HG03159 (cell line): ENCODE measurements around the gene G0S2.
A peak's percentile ranks its signal among the peaks of the same experiment; 100 is the strongest.

ENCODE experiments used
- ATAC-seq: cut with Tn5 transposase; IDR thresholded peaks from one replicate; pipeline ENCODE4 v1.9.1; 2021; ENCODE audit warnings: mild to moderate bottlenecking, moderate library complexity; ENCODE audit not compliant: unreplicated experiment

Gene G0S2

DNA sequence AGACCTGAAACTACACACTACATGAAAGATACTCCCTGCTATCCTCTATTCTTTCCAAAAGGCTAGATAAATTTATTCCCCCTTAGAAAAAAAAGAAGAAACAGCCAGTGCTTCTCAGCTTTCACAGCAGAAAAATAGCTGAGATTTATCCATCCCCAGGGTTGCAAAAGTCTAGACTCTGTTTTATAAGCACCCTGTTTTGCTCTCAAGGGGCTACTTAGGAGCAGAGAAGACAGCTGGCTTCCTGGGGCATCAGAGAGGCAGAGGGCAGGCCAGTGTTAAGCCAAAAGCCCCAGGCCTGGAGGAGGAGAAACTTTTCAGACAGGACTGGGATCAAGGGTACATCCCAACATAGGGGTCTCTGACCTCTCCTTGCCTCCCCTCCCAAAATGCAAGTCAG, 26.9 kb upstream of the G0S2 start:
- no peak for ATAC-seq

DNA sequence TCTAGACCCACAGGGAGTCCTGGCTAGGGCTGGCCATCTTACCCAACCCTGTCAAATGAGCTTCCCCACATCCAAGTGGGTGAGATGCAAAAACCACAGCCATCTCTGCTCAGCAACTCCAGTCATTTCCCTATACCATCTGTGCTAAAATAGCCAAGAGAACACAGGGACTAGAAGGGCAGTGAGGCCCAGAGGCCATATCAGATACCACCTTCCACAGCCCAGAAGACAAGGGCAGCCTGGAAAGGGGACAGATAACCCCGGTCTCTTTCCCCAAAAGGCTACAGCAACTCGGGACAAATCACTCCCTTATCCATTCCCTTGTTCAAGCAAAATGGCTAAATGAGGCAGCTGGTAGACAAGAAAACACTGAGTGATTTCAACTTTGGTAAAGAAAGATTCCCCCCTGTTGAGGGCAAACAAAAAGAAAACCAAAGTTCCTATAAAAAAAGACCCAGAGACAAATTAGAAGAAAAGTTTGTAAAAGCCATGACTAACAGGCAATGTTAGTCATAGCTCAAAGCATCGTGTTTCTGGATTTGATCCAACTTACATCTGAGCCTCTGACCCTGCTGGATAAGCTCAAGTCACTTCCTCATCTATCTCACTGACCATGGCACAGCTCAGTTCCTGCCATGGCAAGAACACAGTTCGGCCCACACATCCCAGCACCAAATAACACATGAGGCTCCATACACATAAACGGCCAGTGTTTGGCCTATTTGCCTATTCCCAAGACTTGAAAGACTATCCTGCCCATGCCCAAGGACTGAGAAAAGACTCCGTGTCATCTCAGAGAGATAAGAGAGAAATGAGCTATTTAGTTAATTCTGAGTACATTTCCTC, 26.1 kb upstream of the G0S2 start:
- ATAC-seq, result no peak

DNA sequence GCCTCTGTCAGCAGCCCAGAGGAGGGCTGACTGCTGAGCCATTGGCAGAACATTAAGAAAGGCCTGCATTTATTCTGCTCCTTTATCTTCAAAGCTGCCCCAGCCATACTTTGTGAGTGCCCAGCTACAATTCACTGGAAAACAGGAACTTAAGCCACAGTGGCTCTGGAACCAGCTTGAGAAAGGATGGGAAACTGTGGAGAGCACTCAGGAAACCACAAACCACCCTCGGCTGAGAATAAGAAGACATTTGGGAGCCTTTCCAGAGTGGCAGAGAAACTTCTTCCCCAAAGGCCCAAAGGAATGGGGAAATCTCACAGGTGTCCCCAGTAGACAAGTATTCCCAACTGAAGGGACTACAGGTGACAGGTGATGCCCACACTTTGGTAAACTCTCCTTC, 24.8 kb upstream of the G0S2 start:
- ATAC-seq, result no peak

DNA sequence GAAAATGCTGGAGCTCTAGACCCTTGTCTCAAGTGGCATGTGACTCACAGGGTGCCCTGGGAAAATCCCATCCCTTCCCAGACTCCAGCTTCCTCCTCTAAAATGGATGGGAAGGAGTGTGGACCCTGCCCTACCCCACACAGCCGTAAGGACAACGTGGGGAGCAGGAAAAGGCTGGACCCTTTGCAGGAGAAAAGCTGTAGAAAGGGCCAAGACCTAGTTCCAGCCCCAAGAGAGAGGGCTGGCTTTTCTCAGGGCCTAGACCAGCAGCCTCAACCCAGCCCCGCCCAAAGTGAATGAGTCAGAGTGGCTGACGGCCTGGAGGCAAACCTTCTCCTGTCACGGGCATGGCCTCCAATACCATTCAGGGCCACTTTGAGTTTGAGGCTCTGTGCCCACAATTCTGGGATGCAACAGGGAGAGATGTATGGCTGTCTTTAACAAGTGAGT, 24.0 kb upstream of the G0S2 start:
- ATAC-seq, result peak; percentile 64

DNA sequence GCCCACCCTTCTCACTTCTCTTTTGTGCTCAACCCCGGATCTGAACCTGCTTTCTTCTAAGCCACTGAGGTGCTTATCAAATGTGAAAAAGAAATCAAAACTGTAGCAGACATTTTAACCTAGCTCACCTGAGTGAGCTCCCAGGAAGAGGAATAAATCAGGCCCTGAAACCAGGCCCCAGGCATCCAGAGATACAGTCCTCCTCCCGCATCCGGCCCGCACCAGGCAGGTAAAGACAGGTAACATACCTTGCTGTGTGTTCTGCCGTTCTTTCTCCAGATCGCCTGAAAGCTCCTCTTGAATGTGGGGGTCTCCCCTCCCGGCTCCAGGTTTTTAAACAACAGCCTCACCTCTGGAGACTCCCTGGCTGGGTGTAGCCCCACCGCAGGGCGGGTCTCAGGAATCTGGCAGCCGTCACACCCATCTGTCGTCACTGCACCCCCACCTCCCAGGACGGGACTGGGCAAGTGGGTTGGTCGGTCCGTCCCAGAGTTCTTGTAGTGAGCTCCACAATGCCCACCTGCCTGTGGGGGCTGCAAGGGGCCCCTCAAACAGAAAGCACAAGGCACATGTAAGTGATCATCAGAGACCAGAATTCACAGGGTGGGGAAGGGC, 23.0 kb upstream of the G0S2 start, which contains the start of gene LAMB3:
Gene LAMB3, minus strand, starts transcription at position 305 of the 615 bp plus-strand sequence. CDS start 1,481 bp downstream, outside the sequence.
- ATAC-seq, result no peak

DNA sequence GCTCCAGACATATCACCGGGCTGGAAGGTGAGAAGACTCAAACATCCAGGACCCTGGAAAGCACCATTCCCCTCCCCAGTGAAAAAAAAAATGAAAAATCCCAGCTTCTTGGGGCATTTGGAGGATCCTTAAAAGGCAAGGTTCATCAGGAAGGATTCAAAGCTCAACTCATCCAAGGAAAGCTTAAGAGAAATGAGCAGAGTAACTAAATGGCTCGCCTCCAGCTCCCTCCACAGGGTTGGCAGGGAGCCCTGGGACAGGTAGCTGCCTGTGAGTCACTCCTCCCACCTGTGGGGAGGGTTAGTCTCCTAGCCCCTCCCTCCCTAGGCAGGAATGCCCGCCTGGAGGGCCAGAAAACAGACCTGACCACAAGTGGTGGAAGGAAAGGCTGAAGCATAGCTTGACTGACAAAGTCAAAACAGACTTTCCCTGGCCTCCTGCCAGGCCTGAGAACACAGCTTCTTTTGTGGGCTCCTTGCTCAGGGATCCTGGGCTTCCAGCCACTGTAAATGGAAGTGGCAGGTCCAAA, 22.3 kb upstream of the G0S2 start:
- no peak for ATAC-seq

DNA sequence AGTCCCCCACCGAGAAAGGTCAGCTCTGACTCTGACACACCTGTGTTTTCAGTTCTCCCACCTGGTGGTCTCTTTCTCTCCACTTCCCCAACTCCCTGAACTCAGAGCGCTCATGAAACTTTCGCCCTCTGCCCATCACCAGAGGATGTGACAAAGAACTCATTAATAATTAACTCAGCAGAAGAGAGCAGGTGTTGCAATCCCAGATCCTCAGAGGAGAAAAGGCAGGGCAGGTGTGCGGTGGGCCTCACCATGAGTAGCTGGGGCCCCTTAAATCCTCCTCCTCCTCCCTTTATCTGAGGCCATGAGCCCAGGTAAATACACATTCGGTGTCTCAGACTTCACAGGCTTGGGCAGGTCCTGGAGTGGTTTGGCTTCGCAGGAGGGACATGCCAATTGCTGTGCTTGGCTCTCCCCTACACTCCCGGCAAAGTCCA, 21.3 kb upstream of the G0S2 start:
- ATAC-seq, result no peak

DNA sequence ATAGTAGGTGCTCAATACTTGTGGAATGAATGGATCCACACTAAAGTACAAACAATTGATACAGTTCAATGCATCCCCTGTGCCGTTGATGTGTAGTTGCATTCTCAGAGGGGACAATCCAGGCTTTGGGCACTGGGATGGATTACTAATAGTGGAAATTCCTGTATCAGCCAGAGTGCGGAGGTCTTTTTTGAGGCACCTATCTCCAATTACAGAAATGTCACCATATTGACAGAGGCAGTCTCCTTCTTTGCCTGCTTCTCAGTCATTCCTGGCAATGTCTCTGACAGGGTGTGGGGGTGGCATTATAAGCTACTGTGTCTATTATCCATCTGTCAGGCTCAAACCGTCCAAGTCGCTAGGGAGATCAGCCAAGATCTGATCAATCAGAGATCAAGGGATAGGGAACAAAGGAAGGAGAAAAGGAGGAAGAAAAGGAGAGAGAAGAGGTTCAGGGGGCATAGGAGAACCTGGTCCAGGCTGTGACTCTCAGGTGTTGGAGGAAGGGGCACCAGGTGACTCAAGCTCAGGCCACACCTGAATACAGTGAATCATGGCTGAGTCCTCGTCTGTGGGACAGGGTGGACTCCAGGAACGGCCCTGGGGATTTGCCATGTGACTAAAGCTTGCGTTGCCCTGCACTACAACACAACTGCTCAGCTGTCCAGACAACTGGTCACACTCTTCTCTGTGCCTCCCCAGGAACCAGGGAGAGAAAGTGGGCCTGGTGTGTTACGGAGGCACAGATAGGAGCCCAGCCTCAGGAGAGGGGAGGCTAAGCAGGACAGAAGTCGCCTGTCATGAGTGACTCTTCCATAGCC, 19.6 kb upstream of the G0S2 start:
- ATAC-seq, result no peak

DNA sequence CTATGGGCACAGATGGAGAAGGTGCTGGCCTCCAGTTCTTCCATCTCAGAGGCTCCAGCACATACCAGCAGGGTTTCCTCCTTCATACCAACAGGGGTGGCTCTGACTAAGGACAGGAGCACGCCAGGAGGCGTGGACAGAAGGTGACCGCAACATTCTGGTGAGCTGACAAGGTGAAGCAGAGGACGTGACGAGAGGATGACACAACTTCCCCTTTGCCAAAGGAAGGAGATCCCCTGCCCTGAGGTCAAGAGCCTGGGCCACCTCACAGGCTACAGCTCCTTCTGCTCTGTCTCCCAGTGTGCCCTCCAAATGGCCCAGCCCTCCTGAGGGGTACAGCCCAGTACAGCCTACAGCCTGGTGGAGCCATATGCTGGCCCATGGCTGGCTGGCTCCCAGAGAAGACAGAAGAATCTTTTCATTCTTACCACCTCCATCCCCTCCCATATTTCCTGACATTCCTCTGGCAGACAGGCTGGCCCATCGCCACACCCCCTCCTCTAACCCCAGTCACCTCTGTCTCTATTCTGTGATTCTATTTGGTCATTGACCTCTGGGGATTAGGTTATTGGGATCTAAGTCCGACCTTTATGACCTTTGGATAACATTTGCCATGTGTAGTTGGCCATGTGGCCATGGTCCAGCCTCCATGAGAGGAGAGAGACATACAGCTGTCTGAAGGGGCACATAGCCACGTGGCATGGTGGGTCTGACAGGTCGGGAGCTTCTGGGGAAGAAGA, 17.9 kb upstream of the G0S2 start:
- ATAC-seq, result no peak

DNA sequence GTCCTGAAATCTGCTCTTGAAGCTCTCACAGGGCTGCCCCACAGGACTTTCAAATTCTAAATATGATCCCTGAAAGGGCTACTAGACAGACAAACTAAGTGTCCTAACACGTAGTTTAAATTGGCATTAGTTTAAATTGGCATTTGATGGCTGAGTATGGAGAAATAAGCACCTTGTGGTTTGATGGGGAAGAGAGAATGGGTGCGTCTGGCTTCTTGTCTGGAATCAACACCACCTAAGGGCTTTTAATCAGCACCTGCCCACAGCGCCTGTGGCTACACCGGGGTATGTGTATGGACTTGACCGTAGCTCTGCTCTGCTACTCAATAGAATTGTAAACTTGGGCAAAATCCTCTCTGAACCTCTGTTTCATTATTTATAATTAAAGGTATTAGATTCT, 17.3 kb upstream of the G0S2 start:
- ATAC-seq, result no peak

DNA sequence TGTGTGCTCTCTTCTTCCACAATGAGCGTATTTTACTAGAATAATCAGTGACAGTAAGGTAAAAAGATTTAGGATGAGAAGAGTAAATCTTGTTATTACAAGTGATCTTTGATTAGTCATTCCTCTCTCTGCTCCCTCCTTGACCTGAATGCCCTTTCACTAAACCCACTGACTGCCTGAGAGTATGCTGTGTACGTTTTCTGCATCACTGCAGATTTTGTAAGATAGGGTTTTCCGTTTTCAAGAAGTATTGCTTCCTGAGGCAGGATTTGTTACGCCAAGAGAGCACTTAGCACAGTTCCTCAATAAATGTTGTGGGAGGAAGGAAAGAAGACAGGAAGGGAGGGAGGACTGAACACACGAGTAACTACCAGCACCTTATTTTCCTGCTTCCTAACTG, 15.3 kb upstream of the G0S2 start:
- peak; percentile 94 for ATAC-seq

DNA sequence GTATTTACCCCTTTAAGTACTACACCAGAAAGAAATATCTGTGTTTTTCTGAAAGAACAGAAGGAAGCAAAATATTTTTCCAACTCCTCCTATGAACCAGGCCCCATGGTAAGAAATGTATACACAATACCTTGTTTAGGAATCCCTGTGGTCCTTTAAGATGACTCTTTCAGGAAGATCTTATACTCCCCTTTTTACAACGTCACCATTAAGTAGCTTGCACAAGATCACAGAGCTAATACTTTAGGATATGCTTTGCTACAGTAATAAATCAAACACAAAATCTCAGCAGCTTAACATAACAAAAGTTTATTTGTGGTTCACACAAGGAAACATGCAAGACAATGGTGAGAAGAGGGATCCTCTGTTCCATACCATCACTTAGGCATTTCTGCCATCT, 14.1 kb upstream of the G0S2 start:
- no peak for ATAC-seq

DNA sequence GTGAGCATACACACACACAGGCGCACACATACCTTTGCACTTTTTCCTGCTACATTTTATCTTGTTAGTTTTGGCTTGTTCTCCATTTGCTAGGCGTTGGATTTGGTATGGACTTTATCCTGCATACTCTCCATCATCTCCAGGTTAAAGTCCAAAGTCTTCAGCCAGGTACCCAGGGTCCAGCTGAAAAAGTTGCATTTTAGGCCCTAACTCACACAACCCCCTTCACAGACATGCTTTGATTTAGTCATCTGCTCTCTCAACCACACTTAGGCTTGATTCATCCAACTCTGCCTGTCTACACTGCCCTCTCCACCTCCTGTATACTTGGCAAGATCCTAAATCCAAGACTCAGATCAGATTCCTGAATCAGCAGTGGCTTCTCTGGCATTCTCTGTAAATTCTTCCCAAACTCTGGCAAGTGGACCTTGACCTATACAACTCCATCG, 12.3 kb upstream of the G0S2 start:
- ATAC-seq, result no peak

DNA sequence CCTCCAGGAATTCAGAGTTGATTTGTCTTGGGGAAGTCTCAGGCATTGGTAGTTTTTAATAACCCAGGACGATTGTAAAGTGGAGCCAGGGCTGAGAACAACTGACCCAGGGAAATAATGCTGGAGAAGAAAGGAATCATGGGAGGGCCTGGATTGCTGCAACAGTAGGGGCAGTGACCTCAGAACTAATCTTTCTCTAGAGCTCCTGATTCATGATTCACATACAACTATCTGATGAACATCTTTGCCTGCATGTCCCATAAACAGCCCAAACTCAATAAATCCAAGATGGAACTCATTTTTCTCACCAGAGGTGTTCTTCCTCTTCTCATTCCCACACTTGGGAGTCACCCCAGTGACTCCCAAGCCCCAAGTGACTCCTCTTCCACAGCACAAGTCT, 8.1 kb upstream of the G0S2 start:
- no peak for ATAC-seq

DNA sequence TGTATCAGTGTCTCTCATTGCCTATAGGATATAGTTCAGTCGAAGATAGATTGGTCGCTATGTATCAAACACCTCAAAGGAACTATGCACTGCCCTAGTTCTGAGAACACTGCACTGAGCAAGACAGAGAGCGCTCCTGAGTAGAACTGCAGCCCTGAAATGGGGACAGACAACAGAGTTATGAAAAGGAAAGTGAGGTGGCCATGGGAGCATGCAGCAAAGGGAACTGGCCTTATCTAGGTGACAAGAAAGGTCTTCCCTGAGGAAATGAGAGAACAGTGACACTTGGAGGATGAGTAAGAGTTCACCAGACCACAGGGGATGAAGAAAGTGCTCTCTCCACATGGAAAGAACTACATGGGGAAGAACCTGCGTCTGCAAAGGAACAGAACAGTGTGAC, 7.5 kb upstream of the G0S2 start:
- no peak for ATAC-seq

DNA sequence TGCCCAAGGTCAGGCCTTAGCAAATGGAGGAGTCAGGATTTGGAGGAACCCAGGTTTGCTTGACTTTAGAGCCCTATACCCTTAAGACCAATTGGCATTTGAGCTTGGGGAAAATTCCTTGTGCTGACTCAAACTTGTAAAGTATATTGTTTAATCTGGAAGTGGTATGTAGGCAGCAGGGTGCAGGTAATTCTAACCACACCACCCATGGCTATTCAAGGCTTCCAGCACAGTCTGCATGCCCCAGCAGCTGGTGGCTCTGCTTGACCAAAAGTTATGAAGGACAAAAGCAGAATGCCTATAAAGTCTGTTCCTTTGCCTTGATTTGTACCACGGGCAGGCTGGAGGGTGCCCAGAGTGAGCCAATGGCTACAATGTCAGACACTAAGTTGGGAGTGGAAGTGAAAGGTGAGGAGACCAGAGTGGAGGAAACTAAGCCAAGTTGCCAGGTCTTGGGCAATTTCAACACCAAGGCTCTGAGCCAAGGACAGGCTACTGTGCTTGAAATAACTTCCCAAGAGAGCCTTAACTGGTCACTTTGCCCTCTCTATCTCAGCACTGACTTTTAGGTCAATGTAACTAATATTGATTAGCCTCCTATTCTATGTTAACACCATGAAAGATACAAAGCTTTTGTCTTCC, 4.7 kb upstream of the G0S2 start:
- no peak for ATAC-seq

DNA sequence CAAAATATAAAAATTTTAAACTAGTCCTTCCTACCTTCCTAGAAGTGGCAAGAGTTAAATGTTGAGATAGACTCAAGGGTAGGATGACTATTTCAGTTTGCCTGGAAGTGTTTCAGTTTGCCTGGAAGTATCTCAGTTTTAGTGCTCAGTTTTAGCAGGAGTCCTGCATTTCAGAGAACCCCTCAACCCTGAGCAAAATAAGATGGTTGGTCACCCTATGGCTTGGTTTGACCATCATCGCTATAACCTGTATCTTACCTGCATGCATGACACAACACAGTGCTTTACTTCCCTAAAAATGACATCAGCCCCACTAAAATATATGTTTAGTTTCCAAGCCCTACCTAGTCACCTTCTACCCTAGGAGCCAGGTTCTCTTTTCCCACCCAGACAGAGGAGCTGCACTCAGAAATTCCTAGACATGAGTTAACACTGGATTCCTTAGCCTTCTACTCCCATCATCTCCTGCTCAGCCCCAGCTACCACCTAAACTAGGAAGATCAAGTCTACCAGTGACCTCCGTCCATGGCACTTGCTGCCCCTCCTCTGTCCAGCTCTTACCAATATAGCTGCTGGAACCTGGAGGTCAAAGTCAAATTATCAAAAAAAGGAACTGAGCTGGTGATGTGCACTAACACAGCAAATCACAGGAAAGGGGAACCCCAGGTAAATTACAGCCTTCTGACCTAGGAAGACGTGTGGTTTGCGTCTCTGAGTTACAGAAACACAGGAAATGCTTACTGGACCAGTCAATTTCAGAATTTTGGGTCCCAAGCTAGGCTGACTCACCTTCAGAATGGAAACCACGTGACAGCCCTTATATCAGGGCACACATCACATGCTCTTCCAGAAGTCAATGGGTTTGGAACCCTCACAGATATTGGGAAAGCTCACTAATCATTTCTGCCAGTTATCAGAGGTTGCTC, 2.2 kb upstream of the G0S2 start:
- ATAC-seq, result peak; percentile 93

DNA sequence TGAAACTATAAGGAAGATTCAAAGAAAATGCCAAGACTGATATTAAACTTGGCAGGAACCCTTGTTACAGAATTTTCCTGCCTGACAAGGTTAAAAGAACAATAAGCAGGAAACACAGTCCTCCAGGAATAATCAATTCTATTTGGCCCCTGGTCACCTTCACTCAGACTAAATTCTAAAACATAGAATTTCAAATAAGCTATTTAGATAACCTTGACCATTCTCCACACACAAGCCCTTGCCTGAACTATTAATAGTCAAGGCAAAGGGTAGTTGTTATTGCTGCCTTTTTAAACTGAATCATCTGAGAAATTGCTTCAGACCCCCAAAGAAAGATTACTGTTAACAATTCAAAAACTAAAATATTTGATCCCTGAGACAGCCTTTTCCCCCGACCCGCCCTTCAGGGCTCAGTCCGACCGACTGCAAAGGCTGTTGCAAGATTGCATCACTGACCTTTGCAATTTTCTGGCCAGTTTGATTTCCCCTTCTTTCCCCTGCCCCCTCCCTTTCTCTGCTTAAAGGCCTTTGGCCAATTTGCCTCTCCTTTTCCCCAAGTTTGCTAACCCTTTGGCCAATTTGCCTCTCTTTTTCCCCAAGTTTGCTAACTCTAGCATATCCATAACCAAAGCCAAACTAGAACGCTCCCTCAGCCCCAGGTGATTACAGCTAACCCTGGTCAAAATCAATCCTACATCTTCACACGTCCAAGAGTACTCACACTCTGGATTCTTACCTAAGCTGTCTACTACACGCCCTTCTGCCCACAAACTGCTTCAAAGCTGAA, 1.4 kb upstream of the G0S2 start:
- no peak for ATAC-seq
